Activated gamma-delta T cell treated with Interleukin-2 at 50 U/mL for 16 hours (primary cell): Measurements from ENCODE around the gene RIPK1.
"Not testable (repeated sequence)": the region's sequence is repeated elsewhere in the genome, so short reads cannot be mapped to it uniquely, and the experiment has no call there.

ENCODE experiments used
- DNase-seq: peaks from one replicate; pipeline ENCODE4 v3.0.0-alpha.2; 2020

RIPK1 gene

DNA sequence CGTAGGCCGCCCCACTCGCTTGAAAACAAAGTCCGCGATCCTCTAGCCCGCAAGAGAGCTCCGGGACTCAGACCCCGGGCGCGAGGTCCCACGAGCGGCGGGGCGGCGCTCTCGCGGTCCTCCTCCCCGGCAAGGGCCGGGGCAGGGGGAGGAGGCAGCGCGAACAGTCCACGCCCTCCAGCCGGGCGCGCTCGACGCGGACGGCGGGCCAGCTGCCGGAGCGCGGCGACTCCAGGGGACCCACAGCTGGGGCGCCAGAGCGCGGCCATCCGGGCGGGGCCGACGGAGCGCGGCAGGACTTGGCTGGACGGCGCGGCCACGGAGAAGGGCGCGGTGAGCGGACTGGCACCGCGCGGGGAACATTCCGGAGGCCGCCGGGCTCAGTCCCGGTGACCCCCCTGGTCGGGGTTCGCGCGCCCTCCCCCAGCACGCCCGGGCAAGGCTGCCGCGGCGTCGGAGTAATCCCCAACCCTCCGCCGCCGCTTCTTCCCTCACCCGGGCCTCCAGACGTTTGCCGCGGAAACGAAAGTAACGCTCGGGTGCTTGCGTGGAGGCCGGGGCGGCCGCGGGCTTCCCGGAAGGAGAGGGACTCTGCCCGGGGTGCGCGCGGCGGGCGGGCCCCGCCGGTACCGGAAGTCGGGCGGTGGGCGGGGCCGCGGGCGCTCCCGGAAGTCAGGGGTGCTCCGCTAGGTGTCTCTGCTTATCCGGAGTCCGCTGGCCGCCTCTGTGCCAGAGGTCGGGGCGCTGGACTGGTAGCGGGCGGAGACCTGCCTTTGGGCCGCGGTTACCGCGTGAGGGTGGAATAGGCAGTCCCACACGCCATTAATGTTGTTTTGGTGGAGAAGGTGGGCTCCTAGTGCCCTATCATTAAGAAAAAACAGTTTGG lies at the start of gene RIPK1:
RIPK1 (plus strand) TSS at position 166 of the 886 bp plus-strand sequence. CDS start 8,330 bp downstream, outside the sequence.
- peak; percentile 94 for DNase-seq

- DNase-seq: no peak
Observed at GRCh38 chr6:3019065-3019464, 49.2 kb upstream of the RIPK1 start.

- DNase-seq: no peak
Observed at GRCh38 chr6:3019749-3020320, 48.5 kb upstream of the RIPK1 start.

DNA sequence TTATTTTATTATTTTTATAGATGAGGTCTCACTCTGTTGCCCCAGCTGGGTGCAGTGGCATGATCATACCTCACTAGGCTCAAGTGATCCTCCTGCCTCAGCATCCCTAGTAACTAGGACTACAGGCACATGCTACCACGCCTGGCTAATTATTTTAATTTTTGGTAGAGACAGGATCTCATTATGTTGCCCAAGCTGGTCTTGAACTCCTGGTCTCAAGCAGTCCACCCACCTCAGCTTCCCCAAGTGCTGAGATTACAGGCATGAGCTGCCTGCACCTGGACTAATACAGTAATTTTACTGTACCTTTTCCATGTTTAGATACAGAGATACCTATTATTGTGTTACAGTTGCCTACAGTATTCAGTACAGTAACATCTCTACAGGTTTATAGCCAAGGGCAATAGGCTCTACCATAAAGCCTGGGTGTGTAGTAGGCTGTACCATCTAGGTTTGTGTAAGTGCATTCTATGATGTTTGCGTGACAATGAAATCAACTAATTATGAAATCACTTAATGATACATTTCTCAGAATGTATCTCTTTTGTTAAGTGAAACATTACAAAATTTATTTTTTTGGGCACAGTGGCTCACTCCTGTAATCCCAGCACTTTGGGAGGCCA lies 47.2 kb upstream of the RIPK1 start:
- not testable (repeated sequence) for DNase-seq

- peak; percentile 30 for DNase-seq
Observed at GRCh38 chr6:3022765-3023662, 45.3 kb upstream of the RIPK1 start.

DNA sequence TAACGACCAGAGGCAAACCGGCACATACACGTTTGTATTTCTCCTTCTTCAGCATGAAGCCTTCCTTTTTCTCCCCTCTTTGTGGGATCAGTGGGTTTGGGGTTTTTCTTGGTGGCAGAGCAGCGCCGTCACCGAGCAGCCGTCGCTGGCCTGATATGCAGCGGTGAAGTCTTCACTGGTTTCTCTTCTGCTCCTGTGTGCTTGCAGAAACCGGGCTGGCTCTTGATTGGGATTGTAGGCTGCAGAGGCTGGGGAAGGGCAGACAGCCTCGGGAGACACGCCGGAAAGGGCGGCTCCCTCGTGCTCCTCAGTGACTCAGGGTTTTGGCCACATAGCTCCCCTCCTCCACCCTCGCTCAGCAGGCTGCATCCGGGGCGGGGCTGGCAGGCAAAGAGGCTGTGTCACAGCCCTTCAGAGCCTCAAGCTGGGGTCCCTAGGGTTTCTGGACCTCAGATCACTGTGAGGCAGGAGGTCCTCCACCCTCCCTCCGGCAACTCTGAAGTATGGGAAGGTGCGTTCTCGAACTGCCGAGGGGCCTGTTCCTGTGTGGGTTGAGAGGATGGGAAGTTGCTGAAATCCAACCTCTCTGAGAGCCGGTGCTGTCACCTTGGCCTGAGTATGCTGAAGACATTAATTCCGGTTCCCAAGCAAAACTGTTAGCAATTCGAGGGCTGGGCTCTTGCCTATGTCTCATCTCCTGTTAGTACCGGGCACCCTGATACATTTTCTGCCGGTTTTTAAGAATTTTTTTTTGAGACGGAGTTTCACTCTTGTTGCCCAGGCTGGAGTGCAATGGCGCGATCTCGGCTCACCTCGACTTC lies 44.4 kb upstream of the RIPK1 start:
- peak; percentile 89 for DNase-seq

DNA sequence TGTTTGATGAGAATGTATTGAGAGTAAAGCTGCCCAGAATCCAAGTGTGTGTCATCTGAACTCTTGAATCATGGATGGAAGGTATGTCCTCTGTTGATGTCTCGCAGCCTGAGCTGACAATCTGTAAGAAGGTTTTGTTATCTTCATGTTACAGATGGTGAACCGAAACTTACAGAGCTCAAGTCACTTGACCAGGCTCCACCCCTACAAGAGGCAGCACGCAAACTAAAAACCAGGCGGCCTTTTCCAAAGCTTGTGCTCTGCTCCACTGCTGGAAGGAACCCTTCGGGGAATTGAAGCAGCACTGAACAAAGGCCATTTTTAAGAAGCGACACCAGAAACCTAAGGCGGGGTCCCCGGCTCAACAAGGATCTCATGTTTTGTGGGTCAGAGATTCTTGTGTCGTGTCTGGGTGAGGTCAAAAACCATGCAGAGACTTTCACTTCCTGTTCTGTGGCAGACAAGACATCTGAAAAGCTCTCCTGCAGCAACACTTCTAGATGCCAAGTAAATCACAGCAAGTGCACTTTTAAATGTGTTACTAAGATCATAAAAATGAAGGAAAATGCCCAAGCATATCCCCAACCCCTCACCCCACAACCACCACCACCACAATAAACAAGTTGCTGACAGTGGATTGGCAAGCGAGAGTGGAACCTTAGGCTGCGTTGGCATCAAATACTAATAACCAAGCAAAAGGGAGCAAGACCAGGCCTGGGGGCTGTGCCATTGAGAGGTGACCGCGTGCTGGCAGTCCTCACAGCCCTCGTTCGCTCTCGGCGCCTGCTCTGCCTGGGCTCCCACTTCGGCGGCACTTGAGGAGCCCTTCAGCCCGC lies 41.3 kb upstream of the RIPK1 start:
- DNase-seq: peak; percentile 38

DNA sequence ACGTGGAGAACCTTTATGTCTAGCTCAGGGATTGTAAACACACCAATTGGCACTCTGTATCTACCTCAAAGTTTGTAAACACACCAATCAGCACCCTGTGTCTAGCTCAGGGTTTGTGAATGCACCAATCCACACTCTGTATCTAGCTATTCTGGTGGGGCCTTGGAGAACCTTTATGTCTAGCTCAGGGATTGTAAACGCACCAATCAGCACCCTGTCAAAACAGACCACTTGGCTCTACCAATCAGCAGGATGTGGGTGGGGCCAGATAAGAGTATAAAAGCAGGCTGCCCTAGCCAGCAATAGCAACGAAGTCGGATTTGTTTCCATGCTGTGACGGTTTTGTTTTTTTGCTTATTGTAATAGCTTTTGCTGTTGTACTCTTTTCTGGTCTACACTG lies 40.1 kb upstream of the RIPK1 start:
- DNase-seq: not testable (repeated sequence)

DNA sequence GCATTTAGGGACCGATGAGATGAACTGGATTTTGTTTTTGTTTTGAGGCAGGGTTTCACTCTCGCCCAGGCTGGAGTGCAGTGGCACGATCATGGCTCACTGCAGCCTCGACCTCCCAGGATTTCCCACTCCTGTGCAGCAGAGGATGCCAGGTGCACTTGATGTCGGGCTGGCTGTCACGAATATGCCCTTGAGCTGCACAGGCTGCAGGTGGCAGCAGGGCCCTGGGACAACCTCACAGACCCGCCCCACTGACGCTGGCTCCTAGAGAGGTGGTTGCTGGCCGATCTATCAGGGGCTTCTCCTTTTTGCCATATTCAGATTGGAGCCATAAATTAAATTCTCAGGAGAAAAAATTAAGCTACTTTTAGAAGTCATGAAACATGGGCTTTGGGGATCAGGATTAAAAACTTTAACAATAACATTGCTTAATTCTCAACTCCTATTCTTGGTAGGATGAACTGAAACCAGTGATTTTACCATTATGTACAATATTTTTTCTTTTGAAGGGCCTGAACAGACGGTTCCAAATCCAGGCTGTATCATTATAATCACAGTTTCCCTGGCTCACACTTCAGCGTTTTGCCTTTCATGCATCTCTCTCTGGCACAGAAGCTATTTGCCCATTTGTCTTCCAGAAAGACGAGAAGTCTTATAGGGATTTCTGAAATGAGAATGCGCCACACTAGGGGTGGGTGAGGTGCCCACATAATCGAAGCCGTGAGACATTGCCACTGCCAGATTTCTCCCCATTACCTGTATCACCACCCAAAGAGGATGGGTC lies 36.2 kb upstream of the RIPK1 start:
- DNase-seq: no peak

GRCh38 chr6:3032986-3033385 lies 35.3 kb upstream of the RIPK1 start:
- DNase-seq: no peak

GRCh38 chr6:3033652-3034051 lies 34.6 kb upstream of the RIPK1 start:
- DNase-seq: no peak

- DNase-seq: no peak
Observed at GRCh38 chr6:3035397-3035796, 32.9 kb upstream of the RIPK1 start.

- DNase-seq: no peak
Observed at GRCh38 chr6:3036861-3037637, 31.2 kb upstream of the RIPK1 start.

- DNase-seq: no peak
Observed at GRCh38 chr6:3037638-3038365, 30.5 kb upstream of the RIPK1 start.

GRCh38 chr6:3039384-3039783 lies 28.9 kb upstream of the RIPK1 start:
- no peak for DNase-seq

DNA sequence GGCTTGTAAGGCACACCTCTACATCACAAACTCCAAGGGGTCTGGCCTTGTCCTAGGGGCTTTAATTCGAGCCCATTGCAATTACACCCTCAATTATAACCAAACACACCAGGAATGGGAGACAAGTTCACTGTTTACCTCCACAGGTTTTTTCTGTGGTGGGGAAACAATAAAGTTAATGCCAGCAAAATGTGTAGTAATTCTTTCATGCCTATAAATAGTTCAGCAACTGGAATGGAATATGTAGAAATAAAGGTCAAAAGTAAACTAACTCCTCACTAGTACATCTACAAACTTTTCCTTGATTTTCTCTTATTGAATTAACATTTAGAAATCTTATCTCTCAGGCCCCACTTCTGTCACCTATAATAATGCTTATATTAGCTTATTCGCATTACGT lies 27.1 kb upstream of the RIPK1 start:
- no peak for DNase-seq

DNA sequence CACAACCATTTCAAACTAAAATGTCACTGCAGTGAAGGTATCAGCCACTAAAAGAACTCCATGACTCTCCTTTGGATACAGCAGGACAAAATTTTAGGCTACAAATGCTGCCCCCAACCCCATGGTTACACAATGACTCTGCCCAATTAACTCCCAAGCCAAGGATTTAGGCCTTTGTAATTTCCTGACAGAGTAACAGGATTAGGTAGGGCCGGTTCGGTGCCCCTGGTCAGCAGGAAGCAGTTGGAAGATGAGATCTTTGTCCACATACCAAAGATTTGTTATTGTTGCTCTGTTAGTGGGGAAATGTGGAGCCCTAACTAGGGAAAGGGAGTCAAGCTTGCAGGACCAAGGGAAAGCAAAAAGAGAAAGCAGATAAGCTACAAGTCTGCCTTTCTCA lies 26.7 kb upstream of the RIPK1 start:
- no peak for DNase-seq

- DNase-seq: no peak
Observed at GRCh38 chr6:3045369-3045768, 22.9 kb upstream of the RIPK1 start.

GRCh38 chr6:3045777-3046176 lies 22.5 kb upstream of the RIPK1 start:
- DNase-seq: no peak
